WTC11 (cell line): ENCODE measurements around the gene NOP9. TPM values are rescaled to one million over a fixed set of nuclear protein-coding genes. Genes with fewer than 3 reads are reported as not detected.

Experiments used
- ATAC-seq: fragments of 200-7000 bp; cut with Tn5 transposase; 2 replicates; pipeline ENCODE4 v1.10.0; 2021; ENCODE audit warnings: mild to moderate bottlenecking, moderate library complexity
- CTCF ChIA-PET: fragments of 300-600 bp; sonication (Branson Sonifier 250); formaldehyde crosslinking; loops from one replicate; lab custom pipeline; 2021; ENCODE audit warnings: antibody characterized with exemption; lab: Charles Lee
- POLR2A ChIA-PET: fragments of 350-600 bp; sonication (Branson Sonifier 250); formaldehyde crosslinking; loops from one replicate; lab custom pipeline; 2021; ENCODE audit warnings: antibody characterized with exemption; lab: Charles Lee
- DNase-seq: peaks from one replicate; pipeline ENCODE4 v3.0.0; 2021; ENCODE audit warnings: low spot score
- H3K27ac Mint-ChIP-seq: 2 replicates; pipeline ENCODE4 v1.8.0; 2021; ENCODE audit warnings: mixed read lengths
- H3K27me3 Mint-ChIP-seq: 2 replicates; pipeline ENCODE4 v1.8.0; 2021; ENCODE audit warnings: low read depth, mild to moderate bottlenecking, moderate library complexity, mixed read lengths
- H3K36me3 Mint-ChIP-seq: 2 replicates; pipeline ENCODE4 v1.8.0; 2021; ENCODE audit warnings: mixed read lengths
- H3K4me1 Mint-ChIP-seq: 2 replicates; pipeline ENCODE4 v1.8.0; 2022; ENCODE audit warnings: mixed read lengths
- H3K4me3 Mint-ChIP-seq: 2 replicates; pipeline ENCODE4 v1.8.0; 2021; ENCODE audit warnings: mild to moderate bottlenecking, moderate library complexity, mixed read lengths
- H3K9me3 Mint-ChIP-seq: 2 replicates; pipeline ENCODE4 v1.8.0; 2021; ENCODE audit warnings: mixed read lengths
- ATF1 ChIP-seq: sonication (generic); formaldehyde crosslinking; IDR thresholded peaks from 2 replicates; pipeline ENCODE4 v1.8.1; 2023; ENCODE audit warnings: mild to moderate bottlenecking, moderate library complexity, missing genetic modification reagents
- E2F5 ChIP-seq: sonication (generic); formaldehyde crosslinking; IDR thresholded peaks from 2 replicates; pipeline ENCODE4 v1.8.1; 2022; ENCODE audit warnings: mild to moderate bottlenecking, moderate library complexity, missing genetic modification reagents
- ETV6 ChIP-seq: sonication (generic); formaldehyde crosslinking; IDR thresholded peaks from 2 replicates; pipeline ENCODE4 v1.8.1; 2022; ENCODE audit warnings: mild to moderate bottlenecking, missing genetic modification reagents
- FOXK1 ChIP-seq: sonication (generic); formaldehyde crosslinking; IDR thresholded peaks from 2 replicates; pipeline ENCODE4 v1.8.0; 2022; ENCODE audit warnings: mild to moderate bottlenecking, moderate library complexity, missing genetic modification reagents
- FOXP1 ChIP-seq: sonication (generic); formaldehyde crosslinking; IDR thresholded peaks from 2 replicates; pipeline ENCODE4 v1.8.0; 2022; ENCODE audit warnings: missing genetic modification reagents, mild to moderate bottlenecking, moderate library complexity, borderline replicate concordance
- IRF1 ChIP-seq: sonication (generic); formaldehyde crosslinking; IDR thresholded peaks from 2 replicates; pipeline ENCODE4 v1.8.0; 2023; ENCODE audit warnings: missing genetic modification reagents
- MAX ChIP-seq: sonication (generic); formaldehyde crosslinking; IDR thresholded peaks from 2 replicates; pipeline ENCODE4 v1.8.0; 2022; ENCODE audit warnings: mild to moderate bottlenecking, missing genetic modification reagents
- PRDM15 ChIP-seq: sonication (generic); formaldehyde crosslinking; IDR thresholded peaks from 2 replicates; pipeline ENCODE4 v1.8.0; 2022; ENCODE audit warnings: missing genetic modification reagents
- PREB ChIP-seq: sonication (generic); formaldehyde crosslinking; IDR thresholded peaks from 2 replicates; pipeline ENCODE4 v1.8.1; 2022; ENCODE audit warnings: mild to moderate bottlenecking, missing genetic modification reagents, moderate library complexity, borderline replicate concordance
- SMAD3 ChIP-seq: sonication (generic); formaldehyde crosslinking; IDR thresholded peaks from 2 replicates; pipeline ENCODE4 v1.8.0; 2022; ENCODE audit warnings: missing genetic modification reagents, mild to moderate bottlenecking, borderline replicate concordance
- TEAD4 ChIP-seq: sonication (generic); formaldehyde crosslinking; IDR thresholded peaks from 2 replicates; pipeline ENCODE4 v1.8.0; 2022; ENCODE audit warnings: mild to moderate bottlenecking, missing genetic modification reagents
- ZNF138 ChIP-seq: sonication (generic); formaldehyde crosslinking; conservative IDR thresholded peaks from 2 replicates; pipeline ENCODE4 v1.8.1; 2022; ENCODE audit warnings: mild to moderate bottlenecking, moderate library complexity, missing genetic modification reagents
- ZNF232 ChIP-seq: sonication (generic); formaldehyde crosslinking; IDR thresholded peaks from 2 replicates; pipeline ENCODE4 v1.8.0; 2022; ENCODE audit warnings: mild to moderate bottlenecking, missing genetic modification reagents
- ZNF281 ChIP-seq: sonication (generic); formaldehyde crosslinking; IDR thresholded peaks from 2 replicates; pipeline ENCODE4 v1.8.0; 2023; ENCODE audit warnings: mild to moderate bottlenecking, missing genetic modification reagents
- ZNF317 ChIP-seq: sonication (generic); formaldehyde crosslinking; IDR thresholded peaks from 2 replicates; pipeline ENCODE4 v1.8.1; 2023; ENCODE audit warnings: low read depth, mild to moderate bottlenecking, moderate library complexity, missing genetic modification reagents, borderline replicate concordance
- ZNF425 ChIP-seq: fragments of 250-450 bp; sonication (Bioruptor Pico); conservative IDR thresholded peaks from 2 replicates; pipeline ENCODE4 v1.9.0; 2021; ENCODE audit warnings: mild to moderate bottlenecking
- total RNA-seq: library from RNA; stranded (reverse); gene quantifications from 3 replicates; pipeline ENCODE4 v1.2.3, GENCODE V29; 2021

Gene NOP9
- total RNA-seq, 1 experiment from 2014 or later = 44.4 TPM

GRCh38 chr14:24348186-24348585, 48.5 kb downstream of the NOP9 start (continued):
- TF ChIP-seq FOXP1 (CRISPR knock-in tag) = no peak

- POLR2A ChIA-PET = interaction anchor here (0.7 kb wide), 1 partner anchor 73 kb away, joined by 3 read pairs; no protein-coding TSS in a partner anchor
- H3K36me3 Mint-ChIP-seq = no peaks in the 10 kb centered on the region
- H3K9me3 Mint-ChIP-seq = no peaks in the 10 kb centered on the region
- peaks cover 91% of the 10 kb centered on the region for H3K27me3 Mint-ChIP-seq
- DNase-seq (no peak), ATAC-seq (no peak)
- no peak overlapping the region for H3K27ac Mint-ChIP-seq
- TF ChIP-seq ZNF317 (no peak), SMAD3 (CRISPR knock-in tag) (no peak), IRF1 (no peak), ZNF232 (CRISPR knock-in tag) (no peak), ZNF138 (CRISPR knock-in tag) (no peak), MAX (CRISPR knock-in tag) (no peak)
- CTCF ChIA-PET = interaction anchor here (1.0 to 4.1 kb wide), 3 partner anchors 16 to 82 kb away, joined by 3 to 31 read pairs (median 21); no protein-coding TSS in a partner anchor
- H3K4me1 Mint-ChIP-seq = no peaks in the 10 kb centered on the region
- no peak overlapping the region for H3K4me3 Mint-ChIP-seq
Observed at GRCh38 chr14:24349742-24350141, 50.1 kb downstream of the NOP9 start.

GRCh38 chr14:24351517-24351916, 51.9 kb downstream of the NOP9 start:
- H3K4me3 Mint-ChIP-seq = no peak overlapping the region
- ChIA-PET CTCF (interaction anchor here (0.6 to 5.8 kb wide), 10 partner anchors 12 to 90 kb away, joined by 3 to 35 read pairs (median 5); partner anchors contain the start of genes ADCY4 and RIPK3), POLR2A (no interaction called here)
- no peak for DNase-seq
- peak; percentile 85 for TF ChIP-seq PRDM15 (CRISPR knock-in tag)
- no peak for TF ChIP-seq ZNF425 (CRISPR knock-in tag)
- no peak for TF ChIP-seq ETV6 (CRISPR knock-in tag)
- H3K9me3 Mint-ChIP-seq = no peaks in the 10 kb centered on the region
- peak; percentile 50 for ATAC-seq
- peaks cover 84% of the 10 kb centered on the region for H3K27me3 Mint-ChIP-seq
- H3K36me3 Mint-ChIP-seq = no peaks in the 10 kb centered on the region
- no peaks in the 10 kb centered on the region for H3K4me1 Mint-ChIP-seq
- H3K27ac Mint-ChIP-seq = no peak overlapping the region

GRCh38 chr14:24353559-24354481, 54.2 kb downstream of the NOP9 start:
- no peaks in the 10 kb centered on the region for H3K9me3 Mint-ChIP-seq
- H3K36me3 Mint-ChIP-seq = no peaks in the 10 kb centered on the region
- ChIA-PET CTCF (interaction anchor here (0.6 to 5.8 kb wide), 2 partner anchors 20 to 356 kb away, joined by 3 to 35 read pairs; partner anchors contain the start of gene ADCY4), POLR2A (no interaction called here)
- H3K27ac Mint-ChIP-seq = no peak overlapping the region
- H3K4me3 Mint-ChIP-seq = no peak overlapping the region
- no peak for DNase-seq
- peaks cover 81% of the 10 kb centered on the region for H3K27me3 Mint-ChIP-seq
- H3K4me1 Mint-ChIP-seq = no peaks in the 10 kb centered on the region
- no peak for ATAC-seq
- TF ChIP-seq E2F5 (CRISPR knock-in tag) (no peak), FOXK1 (CRISPR knock-in tag) (no peak), PREB (CRISPR knock-in tag) (no peak), ZNF281 (CRISPR knock-in tag) (no peak), ETV6 (CRISPR knock-in tag) (no peak), ATF1 (no peak), TEAD4 (CRISPR knock-in tag) (no peak)
